WTC11 (cell line): ENCODE measurements around the gene SLC25A11. TPM values are rescaled to one million over a fixed set of nuclear protein-coding genes. Genes with fewer than 3 reads are reported as not detected.

Experiments
- ATAC-seq: fragments of 200-7000 bp; cut with Tn5 transposase; 2 replicates; pipeline ENCODE4 v1.10.0; 2021; ENCODE audit warnings: mild to moderate bottlenecking, moderate library complexity
- Bru-seq: library from RNA; stranded (reverse); fragments of 400-500 nt; gene quantifications from one replicate; lab custom pipeline; 2021; lab: Mats Ljungman, UMichigan
- CTCF ChIA-PET: fragments of 300-600 bp; sonication (Branson Sonifier 250); formaldehyde crosslinking; loops from one replicate; lab custom pipeline; 2021; ENCODE audit warnings: antibody characterized with exemption; lab: Charles Lee
- POLR2A ChIA-PET: fragments of 350-600 bp; sonication (Branson Sonifier 250); formaldehyde crosslinking; loops from one replicate; lab custom pipeline; 2021; ENCODE audit warnings: antibody characterized with exemption; lab: Charles Lee
- DNase-seq: peaks from one replicate; pipeline ENCODE4 v3.0.0; 2021; ENCODE audit warnings: low spot score
- H3K27ac Mint-ChIP-seq: 2 replicates; pipeline ENCODE4 v1.8.0; 2021; ENCODE audit warnings: mixed read lengths
- H3K27me3 Mint-ChIP-seq: 2 replicates; pipeline ENCODE4 v1.8.0; 2021; ENCODE audit warnings: low read depth, mild to moderate bottlenecking, moderate library complexity, mixed read lengths
- H3K36me3 Mint-ChIP-seq: 2 replicates; pipeline ENCODE4 v1.8.0; 2021; ENCODE audit warnings: mixed read lengths
- H3K4me1 Mint-ChIP-seq: 2 replicates; pipeline ENCODE4 v1.8.0; 2022; ENCODE audit warnings: mixed read lengths
- H3K4me3 Mint-ChIP-seq: 2 replicates; pipeline ENCODE4 v1.8.0; 2021; ENCODE audit warnings: mild to moderate bottlenecking, moderate library complexity, mixed read lengths
- H3K9me3 Mint-ChIP-seq: 2 replicates; pipeline ENCODE4 v1.8.0; 2021; ENCODE audit warnings: mixed read lengths
- EMX1 ChIP-seq: fragments of 250-450 bp; sonication (Bioruptor Pico); IDR thresholded peaks from 2 replicates; pipeline ENCODE4 v1.8.0; 2021; ENCODE audit warnings: mild to moderate bottlenecking
- ESRRA ChIP-seq: sonication (generic); formaldehyde crosslinking; IDR thresholded peaks from 2 replicates; pipeline ENCODE4 v1.8.1; 2022; ENCODE audit warnings: mild to moderate bottlenecking, missing genetic modification reagents, borderline replicate concordance
- FOXK1 ChIP-seq: sonication (generic); formaldehyde crosslinking; IDR thresholded peaks from 2 replicates; pipeline ENCODE4 v1.8.0; 2022; ENCODE audit warnings: mild to moderate bottlenecking, moderate library complexity, missing genetic modification reagents
- FOXP1 ChIP-seq: sonication (generic); formaldehyde crosslinking; IDR thresholded peaks from 2 replicates; pipeline ENCODE4 v1.8.0; 2022; ENCODE audit warnings: missing genetic modification reagents, mild to moderate bottlenecking, moderate library complexity, borderline replicate concordance
- GABPB1 ChIP-seq: sonication (generic); formaldehyde crosslinking; IDR thresholded peaks from 2 replicates; pipeline ENCODE4 v1.8.1; 2023; ENCODE audit warnings: mild to moderate bottlenecking, missing genetic modification reagents
- GTF2I ChIP-seq: fragments of 250-450 bp; sonication (Bioruptor Pico); conservative IDR thresholded peaks from 2 replicates; pipeline ENCODE4 v1.4.0; 2021; ENCODE audit warnings: mild to moderate bottlenecking
- IRF2 ChIP-seq: sonication (generic); formaldehyde crosslinking; IDR thresholded peaks from 2 replicates; pipeline ENCODE4 v1.8.0; 2022; ENCODE audit warnings: low read depth, missing genetic modification reagents, borderline replicate concordance
- MYBL2 ChIP-seq: sonication (generic); formaldehyde crosslinking; IDR thresholded peaks from 2 replicates; pipeline ENCODE4 v1.8.1; 2023; ENCODE audit warnings: mild to moderate bottlenecking, moderate library complexity, missing genetic modification reagents
- OVOL2 ChIP-seq: fragments of 250-450 bp; sonication (Bioruptor Pico); IDR thresholded peaks from 2 replicates; pipeline ENCODE4 v1.9.0; 2021; ENCODE audit warnings: mild to moderate bottlenecking, borderline replicate concordance
- PRRX2 ChIP-seq: fragments of 250-450 bp; sonication (Bioruptor Pico); IDR thresholded peaks from 2 replicates; pipeline ENCODE4 v1.8.0; 2021; ENCODE audit warnings: mild to moderate bottlenecking
- RELA ChIP-seq: sonication (generic); formaldehyde crosslinking; IDR thresholded peaks from 2 replicates; pipeline ENCODE4 v1.8.1; 2022; ENCODE audit warnings: missing genetic modification reagents, mild to moderate bottlenecking, borderline replicate concordance
- SMAD4 ChIP-seq: sonication (generic); formaldehyde crosslinking; IDR thresholded peaks from 2 replicates; pipeline ENCODE4 v1.8.0; 2022; ENCODE audit warnings: mild to moderate bottlenecking, missing genetic modification reagents
- SP1 ChIP-seq: sonication (generic); formaldehyde crosslinking; conservative IDR thresholded peaks from 2 replicates; pipeline ENCODE4 v1.8.1; 2022; ENCODE audit warnings: missing genetic modification reagents
- TEAD1 ChIP-seq: sonication (generic); formaldehyde crosslinking; IDR thresholded peaks from 2 replicates; pipeline ENCODE4 v1.8.0; 2022; ENCODE audit warnings: mild to moderate bottlenecking, missing genetic modification reagents
- ZNF396 ChIP-seq: fragments of 250-450 bp; sonication (Bioruptor Pico); IDR thresholded peaks from 2 replicates; pipeline ENCODE4 v1.8.0; 2021; ENCODE audit warnings: mild to moderate bottlenecking, moderate library complexity, borderline replicate concordance
- ZNF416 ChIP-seq: fragments of 250-450 bp; sonication (Bioruptor Pico); IDR thresholded peaks from 2 replicates; pipeline ENCODE4 v1.9.0; 2021; ENCODE audit warnings: mild to moderate bottlenecking, inconsistent platforms
- ZNF671 ChIP-seq: fragments of 250-450 bp; sonication (Bioruptor Pico); IDR thresholded peaks from 2 replicates; pipeline ENCODE4 v1.8.0; 2021; ENCODE audit warnings: mild to moderate bottlenecking
- long read RNA-seq, 3 experiments: library from RNA in 1 of 3; library from capped mRNA in 1 of 3; library from polyadenylated mRNA in 1 of 3; unstranded in 2 of 3; stranded (forward) in 1 of 3; transcript quantifications; one replicate each; pipeline ENCODE4 v2.0.0, GENCODE V29; 2021
- total RNA-seq: library from RNA; stranded (reverse); gene quantifications from 3 replicates; pipeline ENCODE4 v1.2.3, GENCODE V29; 2021
- TF ChIP-seq, protein P1 (sequence below): sonication (generic); formaldehyde crosslinking; IDR thresholded peaks from 2 replicates; pipeline ENCODE4 v1.8.0; 2023; ENCODE audit warnings: missing genetic modification reagents
- TF ChIP-seq, protein P2 (sequence below): sonication (generic); formaldehyde crosslinking; IDR thresholded peaks from 2 replicates; pipeline ENCODE4 v1.8.1; 2023; ENCODE audit warnings: mild to moderate bottlenecking, moderate library complexity, missing genetic modification reagents
- TF ChIP-seq, protein P3 (sequence below): sonication (generic); formaldehyde crosslinking; IDR thresholded peaks from 2 replicates; pipeline ENCODE4 v1.8.1; 2022; ENCODE audit warnings: missing genetic modification reagents, borderline replicate concordance
- TF ChIP-seq, protein P4 (sequence below): sonication (generic); formaldehyde crosslinking; IDR thresholded peaks from 2 replicates; pipeline ENCODE4 v1.8.1; 2022; ENCODE audit warnings: low read depth, mild to moderate bottlenecking, moderate library complexity, missing genetic modification reagents, borderline replicate concordance
- TF ChIP-seq, protein P5 (sequence below): sonication (generic); formaldehyde crosslinking; IDR thresholded peaks from 2 replicates; pipeline ENCODE4 v1.8.0; 2022; ENCODE audit warnings: mild to moderate bottlenecking, missing genetic modification reagents
- TF ChIP-seq, protein P6 (sequence below): fragments of 250-450 bp; sonication (Bioruptor Pico); IDR thresholded peaks from 2 replicates; pipeline ENCODE4 v1.9.0; 2021; ENCODE audit warnings: mild to moderate bottlenecking
- TF ChIP-seq, protein P7 (sequence below): sonication (generic); formaldehyde crosslinking; IDR thresholded peaks from 2 replicates; pipeline ENCODE4 v1.8.1; 2022; ENCODE audit warnings: mild to moderate bottlenecking, moderate library complexity, missing genetic modification reagents

SLC25A11 gene, protein sequence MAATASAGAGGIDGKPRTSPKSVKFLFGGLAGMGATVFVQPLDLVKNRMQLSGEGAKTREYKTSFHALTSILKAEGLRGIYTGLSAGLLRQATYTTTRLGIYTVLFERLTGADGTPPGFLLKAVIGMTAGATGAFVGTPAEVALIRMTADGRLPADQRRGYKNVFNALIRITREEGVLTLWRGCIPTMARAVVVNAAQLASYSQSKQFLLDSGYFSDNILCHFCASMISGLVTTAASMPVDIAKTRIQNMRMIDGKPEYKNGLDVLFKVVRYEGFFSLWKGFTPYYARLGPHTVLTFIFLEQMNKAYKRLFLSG
- 73.7 to 83.3 TPM (median 76.8 TPM) in 3 replicates for total RNA-seq
- percentile 87 among the genes with signal in this experiment for Bru-seq, nascent RNA
- long read RNA-seq, experiment 1, transcript SLC25A11-201 (8 exons, 1,897 nt), result major isoform, 412 of 442 reads
- long read RNA-seq, experiment 1, transcript SLC25A11-202 (7 exons, 952 nt), result minor isoform, 9 of 442 reads
- long read RNA-seq, experiment 1, partial matches to known transcripts, result 8 of 442 reads
- long read RNA-seq, experiment 1, other reads (novel, unspliced or antisense), result 11 of 442 reads
- long read RNA-seq, experiment 2, transcript SLC25A11-201 (8 exons, 1,897 nt), result major isoform, 78 of 109 reads
- long read RNA-seq, experiment 2, partial matches to known transcripts, result 18 of 109 reads
- long read RNA-seq, experiment 2, other reads (novel, unspliced or antisense), result 7 of 109 reads
- long read RNA-seq, experiment 3, transcript SLC25A11-202 (7 exons, 952 nt), result minor isoform, 7 of 185 reads
- long read RNA-seq, experiment 3, transcript SLC25A11-201 (8 exons, 1,897 nt), result major isoform, 165 of 185 reads
- long read RNA-seq, experiment 3, partial matches to known transcripts, result 3 of 185 reads
- long read RNA-seq, experiment 3, other reads (novel, unspliced or antisense), result 7 of 185 reads

DNA sequence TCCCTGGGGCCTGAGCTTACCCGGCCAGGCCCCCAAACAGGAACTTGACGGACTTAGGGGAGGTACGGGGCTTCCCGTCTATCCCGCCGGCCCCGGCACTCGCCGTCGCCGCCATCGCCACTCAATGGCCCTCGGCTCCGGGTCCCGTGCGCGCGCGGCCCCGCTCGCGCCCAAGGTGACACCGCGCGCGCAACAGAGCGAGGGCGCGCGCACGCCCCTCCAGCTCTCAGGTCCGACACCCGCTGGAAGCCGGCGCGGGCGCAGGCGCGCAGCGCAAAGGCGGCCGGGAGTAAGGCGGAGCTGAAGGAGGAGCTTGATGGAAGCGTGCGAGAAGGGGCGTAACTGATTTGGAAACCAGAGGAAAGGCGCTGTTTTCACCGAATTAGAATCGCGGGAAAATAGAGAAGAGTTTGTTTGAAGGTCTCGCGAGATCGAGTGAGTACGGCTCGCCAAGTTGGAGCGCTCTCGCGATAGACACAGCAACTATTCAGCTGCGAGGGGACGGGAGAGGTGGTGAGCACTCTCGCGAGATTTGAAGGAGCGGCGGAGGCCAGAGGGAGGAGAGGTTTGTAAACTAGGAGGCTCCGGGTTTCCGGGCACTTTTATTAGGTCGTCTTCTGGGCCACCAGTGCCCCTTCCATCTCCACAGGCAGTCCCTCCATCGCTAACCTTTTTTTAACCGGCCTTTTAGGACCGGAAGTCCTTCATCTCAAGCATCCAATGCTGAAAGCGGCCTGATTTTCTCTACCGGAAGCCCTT, at the start of gene SLC25A11, which contains the start of gene RNF167:
Gene SLC25A11, minus strand, starts transcription at position 251 of the 759 bp plus-strand sequence. Its CDS starts 136 bp downstream, at position 115.
Gene RNF167, plus strand, starts transcription at position 473 of the 759 bp plus-strand sequence. CDS start 642 bp downstream, outside the sequence.
- H3K4me3 Mint-ChIP-seq, result peak within 1 kb of the TSS; percentile 96
- TF ChIP-seq OVOL2 (CRISPR knock-in tag), result no peak
- TF ChIP-seq, protein P1, sequence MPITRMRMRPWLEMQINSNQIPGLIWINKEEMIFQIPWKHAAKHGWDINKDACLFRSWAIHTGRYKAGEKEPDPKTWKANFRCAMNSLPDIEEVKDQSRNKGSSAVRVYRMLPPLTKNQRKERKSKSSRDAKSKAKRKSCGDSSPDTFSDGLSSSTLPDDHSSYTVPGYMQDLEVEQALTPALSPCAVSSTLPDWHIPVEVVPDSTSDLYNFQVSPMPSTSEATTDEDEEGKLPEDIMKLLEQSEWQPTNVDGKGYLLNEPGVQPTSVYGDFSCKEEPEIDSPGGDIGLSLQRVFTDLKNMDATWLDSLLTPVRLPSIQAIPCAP (CRISPR knock-in tag), result peak; percentile 43; the same call in 1 of the 2 replicates
- TF ChIP-seq, protein P2, sequence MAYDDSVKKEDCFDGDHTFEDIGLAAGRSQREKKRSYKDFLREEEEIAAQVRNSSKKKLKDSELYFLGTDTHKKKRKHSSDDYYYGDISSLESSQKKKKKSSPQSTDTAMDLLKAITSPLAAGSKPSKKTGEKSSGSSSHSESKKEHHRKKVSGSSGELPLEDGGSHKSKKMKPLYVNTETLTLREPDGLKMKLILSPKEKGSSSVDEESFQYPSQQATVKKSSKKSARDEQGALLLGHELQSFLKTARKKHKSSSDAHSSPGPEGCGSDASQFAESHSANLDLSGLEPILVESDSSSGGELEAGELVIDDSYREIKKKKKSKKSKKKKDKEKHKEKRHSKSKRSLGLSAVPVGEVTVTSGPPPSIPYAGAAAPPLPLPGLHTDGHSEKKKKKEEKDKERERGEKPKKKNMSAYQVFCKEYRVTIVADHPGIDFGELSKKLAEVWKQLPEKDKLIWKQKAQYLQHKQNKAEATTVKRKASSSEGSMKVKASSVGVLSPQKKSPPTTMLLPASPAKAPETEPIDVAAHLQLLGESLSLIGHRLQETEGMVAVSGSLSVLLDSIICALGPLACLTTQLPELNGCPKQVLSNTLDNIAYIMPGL (CRISPR knock-in tag), result peak; percentile 72; the same call in 1 of the 2 replicates
- peak; percentile 64; the same call in 1 of the 2 replicates for TF ChIP-seq FOXP1 (CRISPR knock-in tag)
- peak; percentile 71 for TF ChIP-seq SP1 (CRISPR knock-in tag)
- TF ChIP-seq ZNF396 (CRISPR knock-in tag), result no peak
- TF ChIP-seq, protein P3, sequence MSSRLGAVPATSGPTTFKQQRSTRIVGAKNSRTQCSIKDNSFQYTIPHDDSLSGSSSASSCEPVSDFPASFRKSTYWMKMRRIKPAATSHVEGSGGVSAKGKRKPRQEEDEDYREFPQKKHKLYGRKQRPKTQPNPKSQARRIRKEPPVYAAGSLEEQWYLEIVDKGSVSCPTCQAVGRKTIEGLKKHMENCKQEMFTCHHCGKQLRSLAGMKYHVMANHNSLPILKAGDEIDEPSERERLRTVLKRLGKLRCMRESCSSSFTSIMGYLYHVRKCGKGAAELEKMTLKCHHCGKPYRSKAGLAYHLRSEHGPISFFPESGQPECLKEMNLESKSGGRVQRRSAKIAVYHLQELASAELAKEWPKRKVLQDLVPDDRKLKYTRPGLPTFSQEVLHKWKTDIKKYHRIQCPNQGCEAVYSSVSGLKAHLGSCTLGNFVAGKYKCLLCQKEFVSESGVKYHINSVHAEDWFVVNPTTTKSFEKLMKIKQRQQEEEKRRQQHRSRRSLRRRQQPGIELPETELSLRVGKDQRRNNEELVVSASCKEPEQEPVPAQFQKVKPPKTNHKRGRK (CRISPR knock-in tag), result no peak
- peak; percentile 69; the same call in 1 of the 2 replicates for TF ChIP-seq FOXK1 (CRISPR knock-in tag)
- 0 out of 2 replicates have a peak, but pooled peaks have one; percentile 26 for TF ChIP-seq TEAD1 (CRISPR knock-in tag)
- TF ChIP-seq GABPB1 (CRISPR knock-in tag), result 0 out of 2 replicates have a peak, but pooled peaks have one; percentile 2
- TF ChIP-seq, protein P4, sequence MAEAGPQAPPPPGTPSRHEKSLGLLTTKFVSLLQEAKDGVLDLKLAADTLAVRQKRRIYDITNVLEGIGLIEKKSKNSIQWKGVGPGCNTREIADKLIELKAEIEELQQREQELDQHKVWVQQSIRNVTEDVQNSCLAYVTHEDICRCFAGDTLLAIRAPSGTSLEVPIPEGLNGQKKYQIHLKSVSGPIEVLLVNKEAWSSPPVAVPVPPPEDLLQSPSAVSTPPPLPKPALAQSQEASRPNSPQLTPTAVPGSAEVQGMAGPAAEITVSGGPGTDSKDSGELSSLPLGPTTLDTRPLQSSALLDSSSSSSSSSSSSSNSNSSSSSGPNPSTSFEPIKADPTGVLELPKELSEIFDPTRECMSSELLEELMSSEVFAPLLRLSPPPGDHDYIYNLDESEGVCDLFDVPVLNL (CRISPR knock-in tag), result peak; percentile 38; the same call in 1 of the 2 replicates
- 0 out of 2 replicates have a peak, but pooled peaks have one; percentile 27 for TF ChIP-seq ZNF416 (CRISPR knock-in tag)
- no peak for TF ChIP-seq RELA (CRISPR knock-in tag)
- TF ChIP-seq ESRRA, result peak; percentile 89
- TF ChIP-seq PRRX2 (CRISPR knock-in tag), result no peak
- TF ChIP-seq EMX1, result peak; percentile 55; the same call in 1 of the 2 replicates
- peak; percentile 88 for TF ChIP-seq GTF2I (CRISPR knock-in tag)
- TF ChIP-seq, protein P5, sequence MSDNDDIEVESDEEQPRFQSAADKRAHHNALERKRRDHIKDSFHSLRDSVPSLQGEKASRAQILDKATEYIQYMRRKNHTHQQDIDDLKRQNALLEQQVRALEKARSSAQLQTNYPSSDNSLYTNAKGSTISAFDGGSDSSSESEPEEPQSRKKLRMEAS (CRISPR knock-in tag), result peak; percentile 69; the same call in 1 of the 2 replicates
- TF ChIP-seq IRF2, result no peak
- TF ChIP-seq, protein P6, sequence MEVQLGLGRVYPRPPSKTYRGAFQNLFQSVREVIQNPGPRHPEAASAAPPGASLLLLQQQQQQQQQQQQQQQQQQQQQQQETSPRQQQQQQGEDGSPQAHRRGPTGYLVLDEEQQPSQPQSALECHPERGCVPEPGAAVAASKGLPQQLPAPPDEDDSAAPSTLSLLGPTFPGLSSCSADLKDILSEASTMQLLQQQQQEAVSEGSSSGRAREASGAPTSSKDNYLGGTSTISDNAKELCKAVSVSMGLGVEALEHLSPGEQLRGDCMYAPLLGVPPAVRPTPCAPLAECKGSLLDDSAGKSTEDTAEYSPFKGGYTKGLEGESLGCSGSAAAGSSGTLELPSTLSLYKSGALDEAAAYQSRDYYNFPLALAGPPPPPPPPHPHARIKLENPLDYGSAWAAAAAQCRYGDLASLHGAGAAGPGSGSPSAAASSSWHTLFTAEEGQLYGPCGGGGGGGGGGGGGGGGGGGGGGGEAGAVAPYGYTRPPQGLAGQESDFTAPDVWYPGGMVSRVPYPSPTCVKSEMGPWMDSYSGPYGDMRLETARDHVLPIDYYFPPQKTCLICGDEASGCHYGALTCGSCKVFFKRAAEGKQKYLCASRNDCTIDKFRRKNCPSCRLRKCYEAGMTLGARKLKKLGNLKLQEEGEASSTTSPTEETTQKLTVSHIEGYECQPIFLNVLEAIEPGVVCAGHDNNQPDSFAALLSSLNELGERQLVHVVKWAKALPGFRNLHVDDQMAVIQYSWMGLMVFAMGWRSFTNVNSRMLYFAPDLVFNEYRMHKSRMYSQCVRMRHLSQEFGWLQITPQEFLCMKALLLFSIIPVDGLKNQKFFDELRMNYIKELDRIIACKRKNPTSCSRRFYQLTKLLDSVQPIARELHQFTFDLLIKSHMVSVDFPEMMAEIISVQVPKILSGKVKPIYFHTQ (CRISPR knock-in tag), result no peak
- no peak for TF ChIP-seq SMAD4
- TF ChIP-seq, protein P7, sequence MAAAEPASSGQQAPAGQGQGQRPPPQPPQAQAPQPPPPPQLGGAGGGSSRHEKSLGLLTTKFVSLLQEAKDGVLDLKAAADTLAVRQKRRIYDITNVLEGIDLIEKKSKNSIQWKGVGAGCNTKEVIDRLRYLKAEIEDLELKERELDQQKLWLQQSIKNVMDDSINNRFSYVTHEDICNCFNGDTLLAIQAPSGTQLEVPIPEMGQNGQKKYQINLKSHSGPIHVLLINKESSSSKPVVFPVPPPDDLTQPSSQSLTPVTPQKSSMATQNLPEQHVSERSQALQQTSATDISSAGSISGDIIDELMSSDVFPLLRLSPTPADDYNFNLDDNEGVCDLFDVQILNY (CRISPR knock-in tag), result peak; percentile 95
- TF ChIP-seq MYBL2, result peak; percentile 63; the same call in 1 of the 2 replicates
- TF ChIP-seq ZNF671 (CRISPR knock-in tag), result no peak
- H3K27me3 Mint-ChIP-seq, result no peaks in the 10 kb centered on the region
- H3K9me3 Mint-ChIP-seq, result no peaks in the 10 kb centered on the region
- ATAC-seq, result peak; percentile 84
- peaks cover 44% of the 10 kb centered on the region for H3K36me3 Mint-ChIP-seq
- CTCF ChIA-PET, result interaction anchor here (0.5 to 2.6 kb wide), 18 partner anchors 11 to 499 kb away, joined by 3 to 38 read pairs (median 5); partner anchors contain the start of genes C1QBP, CAMTA2, CHRNE and ENO3
- POLR2A ChIA-PET, result interaction anchor here (0.6 to 2.6 kb wide), 10 partner anchors 8 to 75 kb away, joined by 3 to 38 read pairs (median 3); partner anchors contain the start of genes CHRNE, GP1BA, INCA1 and KIF1C
- H3K27ac Mint-ChIP-seq, result peak within 1 kb of the TSS; percentile 98
- DNase-seq, result peak; percentile 93
- peaks cover 24% of the 10 kb centered on the region for H3K4me1 Mint-ChIP-seq
